Muscle layer of duodenum (tissue), 2 donors: ENCODE data around the gene MS4A8.
"Not testable (repeated sequence)": the region's sequence is repeated elsewhere in the genome, so short reads cannot be mapped to it uniquely, and the experiment has no call there.

Experiments used
- H3K27ac ChIP-seq: one replicate; pipeline ENCODE4 v1.7.0; 2013; ENCODE audit warnings: mild to moderate bottlenecking, low read length
- H3K27me3 ChIP-seq: one replicate; pipeline ENCODE4 v1.7.0; 2013; ENCODE audit warnings: low read depth, mild to moderate bottlenecking, control low read depth, low read length
- H3K36me3 ChIP-seq, 2 donors: one replicate each; pipeline ENCODE4 v1.7.0; 2013; ENCODE audit warnings: low read length in 2 of 2, control low read depth in 1 of 2, mild to moderate bottlenecking in 1 of 2; ENCODE audit not compliant: insufficient read depth in 2 of 2, control insufficient read depth in 1 of 2
- H3K4me1 ChIP-seq, 2 donors: one replicate each; pipeline ENCODE4 v1.7.0; 2013; ENCODE audit warnings: low read length in 2 of 2, mild to moderate bottlenecking in 2 of 2, control low read depth in 1 of 2, moderate library complexity in 1 of 2; ENCODE audit not compliant: insufficient read depth in 2 of 2, control insufficient read depth in 1 of 2
- H3K4me3 ChIP-seq, 2 donors: one replicate each; pipeline ENCODE4 v1.7.0; 2013; ENCODE audit warnings: low read length in 2 of 2, low read depth in 1 of 2, mild to moderate bottlenecking in 1 of 2
- H3K9me3 ChIP-seq, 2 donors: one replicate each; pipeline ENCODE4 v1.7.0; 2013; ENCODE audit warnings: low read length in 2 of 2, control low read depth in 1 of 2, mild to moderate bottlenecking in 1 of 2; ENCODE audit not compliant: control insufficient read depth in 1 of 2
- donor health status: healthy.

MS4A8 gene

DNA sequence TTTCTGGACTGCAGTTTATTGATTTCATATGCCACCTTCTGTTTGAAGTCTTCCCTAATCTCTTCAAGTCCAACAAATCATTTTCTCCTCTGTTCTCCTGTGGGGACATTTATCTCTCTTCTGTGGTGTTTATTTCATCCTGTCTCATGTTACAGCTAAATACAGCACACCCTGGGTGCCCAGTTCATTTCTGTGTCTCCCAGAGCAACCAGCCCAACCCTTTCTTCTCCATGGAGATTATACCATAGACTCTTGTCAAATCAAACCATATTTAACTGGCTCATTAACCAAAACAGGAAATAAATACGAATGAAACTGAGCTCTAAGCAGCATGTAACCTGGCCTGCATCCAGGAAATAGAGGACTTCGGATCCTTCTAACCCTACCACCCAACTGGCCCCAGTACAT lies at the start of gene MS4A8:
MS4A8 (plus strand) TSS at position 329 of the 408 bp plus-strand sequence. CDS start 1,249 bp downstream, outside the sequence.
- H3K27ac ChIP-seq: no peak within 1 kb of the TSS
- H3K4me3 ChIP-seq: peak within 1 kb of the TSS in 1 of 2 donors; percentile 12

DNA sequence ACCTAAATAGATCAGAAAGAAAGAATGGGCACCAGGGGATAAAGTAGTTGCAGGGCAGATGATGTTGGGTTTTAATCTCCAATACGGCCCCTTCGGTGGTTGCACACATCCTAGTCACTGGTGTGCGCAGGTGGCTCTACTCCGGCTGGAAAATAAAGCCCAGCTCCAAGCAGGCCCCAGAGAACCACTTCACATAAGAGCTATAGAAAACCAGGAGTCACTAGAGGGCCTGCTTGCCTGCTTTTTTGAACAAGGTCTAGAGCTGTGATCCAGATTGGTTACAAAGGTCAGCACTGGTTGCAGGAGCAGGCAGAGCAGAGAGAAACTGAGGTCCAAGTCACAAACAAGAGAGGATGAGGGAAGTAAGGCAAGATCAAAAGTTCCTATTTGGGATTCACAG lies 41.5 kb upstream of the MS4A8 start:
- H3K27me3 ChIP-seq: no peaks in the 10 kb centered on the region
- H3K4me3 ChIP-seq: no peak overlapping the region
- H3K4me1 ChIP-seq: no peaks in the 10 kb centered on the region
- H3K9me3 ChIP-seq: no peaks in the 10 kb centered on the region
- no peak overlapping the region for H3K27ac ChIP-seq
- no peaks in the 10 kb centered on the region for H3K36me3 ChIP-seq

More for the DNA sequence above, at the start of gene MS4A8:
- Histone ChIP-seq H3K4me1 (no peaks in the 10 kb centered on the region), H3K27me3 (no peaks in the 10 kb centered on the region), H3K36me3 (no peaks in the 10 kb centered on the region), H3K9me3 (no peaks in the 10 kb centered on the region)

DNA sequence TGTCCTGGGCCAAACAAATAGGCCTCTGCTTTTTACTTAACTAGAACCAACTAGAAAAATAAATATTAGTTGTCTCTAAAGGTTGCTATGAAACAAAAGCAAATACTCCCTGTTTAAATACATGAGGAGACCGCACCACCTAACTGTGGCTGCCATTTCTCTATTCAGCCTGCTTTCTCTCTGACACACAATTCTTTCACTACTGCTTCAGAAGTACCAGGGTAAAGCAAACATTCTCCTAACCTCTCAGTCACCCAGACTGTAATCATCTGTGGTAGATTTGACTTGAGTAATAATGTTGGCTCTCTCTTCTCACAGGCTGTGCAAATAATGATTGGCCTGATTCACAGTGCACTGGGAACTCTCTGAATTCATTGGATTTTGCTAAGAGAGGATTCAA lies 41.0 kb upstream of the MS4A8 start:
- no peaks in the 10 kb centered on the region for H3K36me3 ChIP-seq
- H3K9me3 ChIP-seq: no peaks in the 10 kb centered on the region
- no peaks in the 10 kb centered on the region for H3K4me1 ChIP-seq
- no peak overlapping the region for H3K27ac ChIP-seq
- no peak overlapping the region for H3K4me3 ChIP-seq
- H3K27me3 ChIP-seq: no peaks in the 10 kb centered on the region

GRCh38 chr11:60672255-60672654 lies 27.2 kb upstream of the MS4A8 start:
- Histone ChIP-seq H3K36me3 (no peaks in the 10 kb centered on the region), H3K27ac (no peak overlapping the region), H3K4me3 (no peak overlapping the region), H3K9me3 (peaks cover 9 to 11% of the 10 kb centered on the region in 2 donors), H3K4me1 (no peaks in the 10 kb centered on the region), H3K27me3 (no peaks in the 10 kb centered on the region)

DNA sequence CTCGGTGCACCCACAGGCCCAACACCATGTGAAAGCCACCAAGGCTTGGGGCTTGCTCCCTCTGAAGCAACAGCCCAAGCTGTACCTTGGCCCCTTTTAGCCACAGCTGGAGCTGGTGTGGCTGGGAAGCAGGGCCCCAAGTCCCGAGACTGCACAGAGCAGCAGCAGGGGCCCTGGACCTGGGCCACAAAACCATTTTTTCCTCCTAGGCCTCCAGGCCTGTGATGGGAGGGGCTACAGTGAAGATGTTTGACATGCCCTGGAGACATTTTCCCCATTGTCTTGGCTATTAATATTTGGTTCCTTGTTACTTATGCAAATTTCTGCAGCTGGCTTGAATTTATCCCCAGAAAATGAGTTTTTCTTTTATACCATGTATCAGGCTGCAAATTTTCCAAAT lies 21.2 kb upstream of the MS4A8 start:
- Histone ChIP-seq H3K9me3 (peaks cover 4 to 13% of the 10 kb centered on the region in 2 donors), H3K4me3 (peak overlapping the region in 1 of 2 donors; percentile 5)
- H3K36me3 ChIP-seq, H3K27ac ChIP-seq, H3K27me3 ChIP-seq, H3K4me1 ChIP-seq: not testable (repeated sequence)

GRCh38 chr11:60679879-60680278 lies 19.5 kb upstream of the MS4A8 start:
- Histone ChIP-seq H3K36me3 (no peaks in the 10 kb centered on the region), H3K4me1 (no peaks in the 10 kb centered on the region), H3K4me3 (no peak overlapping the region), H3K9me3 (peaks cover 0 to 12% of the 10 kb centered on the region in 2 donors), H3K27ac (no peak overlapping the region), H3K27me3 (no peaks in the 10 kb centered on the region)

DNA sequence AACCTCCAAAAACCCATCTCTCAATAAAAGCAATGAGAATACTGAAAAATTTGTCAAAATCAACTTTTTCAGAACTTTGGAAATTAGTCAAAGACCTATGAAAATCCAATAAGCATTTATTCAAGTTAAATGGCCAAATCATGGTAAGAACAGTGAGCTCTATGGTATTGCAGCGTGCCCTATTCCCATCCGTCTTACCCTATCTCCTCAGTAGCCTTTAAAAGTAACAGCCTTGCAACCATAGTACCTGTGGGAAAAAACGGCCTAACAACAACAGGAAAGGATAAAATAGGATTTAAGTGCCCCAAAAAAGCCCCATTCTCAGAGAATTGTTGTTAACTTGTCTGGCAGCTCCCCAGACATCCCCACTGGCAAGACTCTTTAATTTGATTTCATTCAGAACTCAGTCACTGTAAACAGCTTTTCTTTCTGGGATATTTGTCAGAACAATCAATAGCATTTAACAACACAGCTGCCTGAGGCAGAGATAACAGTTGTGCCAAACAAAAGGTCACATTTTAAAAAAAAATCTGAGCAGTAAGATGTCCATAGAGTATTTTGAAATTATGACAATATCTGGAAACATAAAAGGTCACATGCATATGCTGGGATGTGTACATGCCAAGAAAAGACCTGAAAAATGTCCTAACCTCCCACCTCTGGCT lies 18.8 kb upstream of the MS4A8 start:
- H3K27ac ChIP-seq: no peak overlapping the region
- H3K27me3 ChIP-seq: no peaks in the 10 kb centered on the region
- no peak overlapping the region for H3K4me3 ChIP-seq
- H3K4me1 ChIP-seq: no peaks in the 10 kb centered on the region
- peaks cover 0 to 12% of the 10 kb centered on the region in 2 donors for H3K9me3 ChIP-seq
- H3K36me3 ChIP-seq: no peaks in the 10 kb centered on the region

DNA sequence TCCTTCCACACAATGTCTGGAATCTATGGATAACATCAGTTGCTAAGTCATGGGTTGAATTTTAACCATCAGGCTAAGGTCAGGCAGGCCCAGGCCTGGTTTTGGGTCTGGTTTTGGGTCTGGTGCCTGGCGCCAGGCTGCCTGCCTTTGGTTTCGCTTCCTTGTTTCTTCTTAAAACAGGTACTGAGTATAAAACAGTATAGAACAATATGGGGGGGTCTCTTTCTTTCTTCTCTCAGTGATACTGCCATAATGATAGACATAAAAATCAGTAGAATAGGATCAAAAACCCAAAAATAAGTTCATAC lies 14.9 kb upstream of the MS4A8 start:
- not testable (repeated sequence) for H3K4me3 ChIP-seq, H3K27ac ChIP-seq, H3K27me3 ChIP-seq, H3K4me1 ChIP-seq, H3K36me3 ChIP-seq, H3K9me3 ChIP-seq

- H3K4me3 ChIP-seq: no peak overlapping the region
- H3K27me3 ChIP-seq: no peaks in the 10 kb centered on the region
- H3K27ac ChIP-seq: no peak overlapping the region
- H3K36me3 ChIP-seq: no peaks in the 10 kb centered on the region
- H3K4me1 ChIP-seq: no peaks in the 10 kb centered on the region
- no peaks in the 10 kb centered on the region for H3K9me3 ChIP-seq
Observed at GRCh38 chr11:60691661-60692060, 7.8 kb upstream of the MS4A8 start.

DNA sequence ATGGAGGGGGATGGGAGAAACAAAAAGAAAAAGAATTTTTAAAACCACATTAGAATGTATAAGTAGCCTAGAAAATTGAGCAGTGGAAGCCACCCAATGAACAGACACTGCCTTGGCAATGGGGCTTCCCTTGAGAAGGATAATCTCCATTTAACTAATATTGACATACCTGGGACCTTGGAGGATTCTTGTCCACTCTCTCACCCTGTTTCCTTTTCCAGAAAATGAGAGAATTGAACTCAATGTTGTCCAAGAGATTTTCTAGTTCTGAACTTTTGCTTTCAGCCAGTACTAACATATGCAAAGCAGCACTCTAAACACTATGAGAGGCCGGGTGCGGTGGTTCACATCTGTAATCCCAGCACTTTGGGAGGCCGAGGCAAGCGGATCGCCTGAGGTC lies 524 bp downstream of the MS4A8 start:
- peak overlapping the region in 1 of 2 donors; percentile 12 for H3K4me3 ChIP-seq
- no peaks in the 10 kb centered on the region for H3K27me3 ChIP-seq
- no peaks in the 10 kb centered on the region for H3K4me1 ChIP-seq
- H3K27ac ChIP-seq: no peak overlapping the region
- no peaks in the 10 kb centered on the region for H3K9me3 ChIP-seq
- H3K36me3 ChIP-seq: no peaks in the 10 kb centered on the region

- H3K4me3 ChIP-seq: peak overlapping the region in 1 of 2 donors; percentile 24
- H3K27ac ChIP-seq: no peak overlapping the region
- no peaks in the 10 kb centered on the region for H3K27me3 ChIP-seq
- H3K9me3 ChIP-seq: no peaks in the 10 kb centered on the region
- H3K36me3 ChIP-seq: no peaks in the 10 kb centered on the region
- no peaks in the 10 kb centered on the region for H3K4me1 ChIP-seq
Observed at GRCh38 chr11:60700689-60701468, 1.5 kb downstream of the MS4A8 start.

- no peaks in the 10 kb centered on the region for H3K27me3 ChIP-seq
- no peaks in the 10 kb centered on the region for H3K36me3 ChIP-seq
- H3K27ac ChIP-seq: no peak overlapping the region
- no peaks in the 10 kb centered on the region for H3K4me1 ChIP-seq
- H3K4me3 ChIP-seq: no peak overlapping the region
- no peaks in the 10 kb centered on the region for H3K9me3 ChIP-seq
Observed at GRCh38 chr11:60701469-60701818, 2.0 kb downstream of the MS4A8 start.
